Effector memory CD4-positive, alpha-beta T cell (primary cell): ENCODE results near the gene RFWD3.
A peak's percentile ranks its signal among the peaks of the same experiment; 100 is the strongest.
"Not testable (repeated sequence)": the region's sequence is repeated elsewhere in the genome, so short reads cannot be mapped to it uniquely, and the experiment has no call there.

Experiments
- DNase-seq, 3 donors: peaks; one replicate each; pipeline ENCODE4 v3.0.0-alpha.2; 2020
- H3K27ac ChIP-seq: 2 replicates; pipeline ENCODE4 v1.7.0; 2013; ENCODE audit warnings: mild to moderate bottlenecking, low read length, moderate library complexity; ENCODE audit not compliant: insufficient read depth, poor library complexity, severe bottlenecking
- H3K27me3 ChIP-seq: replicated peaks from 2 replicates; pipeline ENCODE4 v1.7.0; 2013; ENCODE audit warnings: mild to moderate bottlenecking, low read length; ENCODE audit not compliant: insufficient read depth, control insufficient read depth, poor library complexity, severe bottlenecking
- H3K36me3 ChIP-seq: 2 replicates; pipeline ENCODE4 v1.7.0; 2013; ENCODE audit warnings: mild to moderate bottlenecking, low read length, moderate library complexity; ENCODE audit not compliant: control insufficient read depth, insufficient read depth
- H3K4me1 ChIP-seq: 2 replicates; pipeline ENCODE4 v1.7.0; 2013; ENCODE audit warnings: low read length, mild to moderate bottlenecking; ENCODE audit not compliant: control insufficient read depth, insufficient read depth, poor library complexity, severe bottlenecking
- H3K4me3 ChIP-seq: 2 replicates; pipeline ENCODE4 v1.7.0; 2013; ENCODE audit warnings: low read length, low read depth, mild to moderate bottlenecking; ENCODE audit not compliant: insufficient read depth, poor library complexity, severe bottlenecking
- H3K9me3 ChIP-seq: 2 replicates; pipeline ENCODE4 v1.7.0; 2013; ENCODE audit warnings: mild to moderate bottlenecking, low read length, moderate library complexity; ENCODE audit not compliant: control insufficient read depth

RFWD3 gene

GRCh38 chr16:74666010-74666421 is 661 bp downstream of the RFWD3 start:
- Histone ChIP-seq H3K9me3 (no peaks in the 10 kb centered on the region), H3K27ac (peak overlapping the region; percentile 87), H3K36me3 (peaks cover 15% of the 10 kb centered on the region), H3K27me3 (no peaks in the 10 kb centered on the region), H3K4me3 (peak overlapping the region; percentile 94), H3K4me1 (peaks cover 20% of the 10 kb centered on the region)
- DNase-seq: no peak

DNA sequence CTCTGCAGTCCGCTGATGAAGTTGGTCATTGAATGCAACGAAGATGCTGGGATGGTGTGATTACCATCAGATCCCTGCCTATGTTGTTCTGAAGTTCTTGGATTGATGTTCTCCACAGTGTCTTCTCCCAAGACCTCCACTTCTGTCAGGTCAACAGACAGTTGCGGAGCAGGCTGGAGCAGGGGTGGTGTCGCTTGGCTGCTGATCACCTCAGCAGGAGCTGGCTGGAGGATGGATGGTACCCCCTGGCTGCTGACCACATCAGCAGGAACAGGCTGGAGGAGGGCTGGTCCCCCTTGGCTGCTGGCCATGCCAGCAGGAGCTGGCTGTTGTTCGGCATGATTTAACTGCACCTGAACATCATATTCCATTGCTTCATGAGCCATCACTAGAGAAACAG is 5.6 kb downstream of the RFWD3 start:
- Histone ChIP-seq H3K27me3 (no peaks in the 10 kb centered on the region), H3K4me3 (no peak overlapping the region), H3K36me3 (peaks cover 38% of the 10 kb centered on the region), H3K4me1 (peaks cover 13% of the 10 kb centered on the region), H3K9me3 (no peaks in the 10 kb centered on the region), H3K27ac (no peak overlapping the region)
- DNase-seq: no peak

GRCh38 chr16:74660383-74660782 is 6.3 kb downstream of the RFWD3 start:
- Histone ChIP-seq H3K4me3 (no peak overlapping the region), H3K9me3 (no peaks in the 10 kb centered on the region), H3K27ac (no peak overlapping the region), H3K36me3 (peaks cover 38% of the 10 kb centered on the region), H3K4me1 (peaks cover 8% of the 10 kb centered on the region), H3K27me3 (no peaks in the 10 kb centered on the region)
- DNase-seq: no peak

DNA sequence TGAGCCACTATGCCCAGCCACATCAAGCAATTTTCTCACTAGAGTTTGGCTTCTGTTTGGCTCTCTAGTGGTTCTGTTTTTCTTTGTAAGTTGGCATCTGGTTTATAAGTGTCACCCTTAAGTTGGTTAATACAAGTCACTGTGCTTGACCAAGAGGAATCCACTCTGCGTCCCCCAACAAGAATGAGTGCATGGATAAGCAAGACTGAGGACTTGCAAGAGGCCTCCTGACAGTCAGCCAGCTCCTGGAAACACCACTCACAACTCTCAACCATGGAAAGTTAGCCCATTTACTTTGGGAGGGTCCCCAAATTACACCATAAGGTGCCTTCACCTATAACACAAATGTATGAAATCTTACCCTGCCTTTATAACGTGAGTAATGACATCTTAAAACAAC is 7.6 kb downstream of the RFWD3 start:
- H3K36me3 ChIP-seq: peaks cover 37% of the 10 kb centered on the region
- no peaks in the 10 kb centered on the region for H3K27me3 ChIP-seq
- no peak overlapping the region for H3K4me3 ChIP-seq
- no peak overlapping the region for H3K27ac ChIP-seq
- H3K4me1 ChIP-seq: peaks cover 8% of the 10 kb centered on the region
- DNase-seq: no peak
- no peaks in the 10 kb centered on the region for H3K9me3 ChIP-seq

DNA sequence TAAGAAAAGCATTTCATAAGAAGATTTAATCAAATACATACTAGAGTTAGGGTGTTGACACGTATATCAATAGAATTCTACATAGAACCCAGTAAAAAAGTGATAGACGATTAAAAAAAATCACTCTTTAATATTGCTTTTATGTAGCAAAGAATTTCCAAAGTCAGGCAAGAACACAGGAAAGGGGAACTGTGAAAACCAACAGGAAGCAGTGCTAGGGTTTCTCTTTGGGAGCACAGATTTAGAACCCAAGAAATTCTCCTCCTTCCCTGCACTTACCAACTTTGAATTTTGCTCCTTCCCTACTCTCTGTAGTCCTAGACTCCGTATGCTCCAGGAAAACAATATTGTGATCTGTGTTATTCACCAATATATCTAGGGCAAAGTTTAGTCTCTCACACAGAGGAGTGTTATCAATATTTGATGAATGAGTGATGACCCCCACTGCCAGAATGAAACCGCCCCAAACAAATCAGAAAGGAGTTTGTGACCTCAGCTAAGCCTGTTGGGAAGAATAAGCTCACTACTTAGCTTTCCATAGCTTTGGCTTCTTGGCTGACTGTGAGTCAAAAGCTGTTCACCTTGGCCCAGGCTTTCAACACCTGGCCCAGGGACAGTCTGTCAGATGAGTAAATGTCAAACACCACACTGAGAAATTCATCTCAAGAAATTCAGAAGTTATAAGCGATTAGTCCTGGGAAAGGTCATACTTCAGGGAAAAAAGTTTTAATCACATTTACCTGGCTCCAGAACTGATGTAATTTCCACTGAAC is 8.6 kb downstream of the RFWD3 start:
- no peak for DNase-seq
- Histone ChIP-seq H3K36me3 (peaks cover 28% of the 10 kb centered on the region), H3K4me1 (peaks cover 4% of the 10 kb centered on the region), H3K27me3 (no peaks in the 10 kb centered on the region), H3K4me3 (no peak overlapping the region), H3K9me3 (no peaks in the 10 kb centered on the region), H3K27ac (no peak overlapping the region)

GRCh38 chr16:74654536-74655050 is 12.1 kb downstream of the RFWD3 start:
- no peaks in the 10 kb centered on the region for H3K27me3 ChIP-seq
- H3K4me3 ChIP-seq: no peak overlapping the region
- peaks cover 4% of the 10 kb centered on the region for H3K4me1 ChIP-seq
- no peak for DNase-seq
- peaks cover 20% of the 10 kb centered on the region for H3K36me3 ChIP-seq
- H3K27ac ChIP-seq: no peak overlapping the region
- no peaks in the 10 kb centered on the region for H3K9me3 ChIP-seq

GRCh38 chr16:74652883-74653282 is 13.8 kb downstream of the RFWD3 start:
- H3K27me3 ChIP-seq, H3K4me1 ChIP-seq, H3K27ac ChIP-seq, H3K4me3 ChIP-seq, H3K9me3 ChIP-seq, DNase-seq: not testable (repeated sequence)
- peaks cover 26% of the 10 kb centered on the region for H3K36me3 ChIP-seq

DNA sequence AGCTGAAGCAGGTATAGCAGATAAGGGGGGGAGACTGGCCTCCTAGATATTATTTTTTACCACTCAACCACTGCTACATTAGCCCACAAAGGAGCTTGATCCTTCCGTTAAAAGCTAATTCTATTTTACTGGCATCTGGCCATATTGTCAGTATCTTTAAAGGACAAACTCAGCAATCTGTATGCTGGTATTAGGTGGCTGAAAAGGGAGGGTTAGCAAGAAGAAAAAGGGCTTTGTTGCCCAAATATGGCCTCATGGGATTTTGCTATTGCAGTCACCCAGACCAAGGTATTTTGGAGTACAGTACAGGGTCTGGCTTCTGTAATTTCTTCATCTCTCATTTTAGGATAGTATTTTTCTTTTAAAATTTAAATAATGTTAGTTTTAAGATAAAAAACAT is 14.4 kb downstream of the RFWD3 start:
- peaks cover 4% of the 10 kb centered on the region for H3K4me1 ChIP-seq
- no peaks in the 10 kb centered on the region for H3K9me3 ChIP-seq
- H3K27me3 ChIP-seq: no peaks in the 10 kb centered on the region
- no peak for DNase-seq
- H3K27ac ChIP-seq: no peak overlapping the region
- peaks cover 30% of the 10 kb centered on the region for H3K36me3 ChIP-seq
- no peak overlapping the region for H3K4me3 ChIP-seq

- Histone ChIP-seq H3K4me1 (peaks cover 4% of the 10 kb centered on the region), H3K27me3 (no peaks in the 10 kb centered on the region), H3K27ac (no peak overlapping the region), H3K9me3 (no peaks in the 10 kb centered on the region), H3K36me3 (peaks cover 28% of the 10 kb centered on the region), H3K4me3 (no peak overlapping the region)
- no peak for DNase-seq
These were observed 14.8 kb downstream of the RFWD3 start for GRCh38 chr16:74651841-74652240.

- peaks cover 31% of the 10 kb centered on the region for H3K36me3 ChIP-seq
- no peak for DNase-seq
- H3K27me3 ChIP-seq: no peaks in the 10 kb centered on the region
- no peak overlapping the region for H3K27ac ChIP-seq
- H3K9me3 ChIP-seq: no peaks in the 10 kb centered on the region
- peaks cover 4% of the 10 kb centered on the region for H3K4me1 ChIP-seq
- H3K4me3 ChIP-seq: no peak overlapping the region
These were observed 15.6 kb downstream of the RFWD3 start for GRCh38 chr16:74650966-74651567.
